Measurements from ENCODE around the gene DHRSX.
"Not testable (repeated sequence)": the region's sequence is repeated elsewhere in the genome, so short reads cannot be mapped to it uniquely, and the experiment has no call there.

Gene DHRSX

DNA sequence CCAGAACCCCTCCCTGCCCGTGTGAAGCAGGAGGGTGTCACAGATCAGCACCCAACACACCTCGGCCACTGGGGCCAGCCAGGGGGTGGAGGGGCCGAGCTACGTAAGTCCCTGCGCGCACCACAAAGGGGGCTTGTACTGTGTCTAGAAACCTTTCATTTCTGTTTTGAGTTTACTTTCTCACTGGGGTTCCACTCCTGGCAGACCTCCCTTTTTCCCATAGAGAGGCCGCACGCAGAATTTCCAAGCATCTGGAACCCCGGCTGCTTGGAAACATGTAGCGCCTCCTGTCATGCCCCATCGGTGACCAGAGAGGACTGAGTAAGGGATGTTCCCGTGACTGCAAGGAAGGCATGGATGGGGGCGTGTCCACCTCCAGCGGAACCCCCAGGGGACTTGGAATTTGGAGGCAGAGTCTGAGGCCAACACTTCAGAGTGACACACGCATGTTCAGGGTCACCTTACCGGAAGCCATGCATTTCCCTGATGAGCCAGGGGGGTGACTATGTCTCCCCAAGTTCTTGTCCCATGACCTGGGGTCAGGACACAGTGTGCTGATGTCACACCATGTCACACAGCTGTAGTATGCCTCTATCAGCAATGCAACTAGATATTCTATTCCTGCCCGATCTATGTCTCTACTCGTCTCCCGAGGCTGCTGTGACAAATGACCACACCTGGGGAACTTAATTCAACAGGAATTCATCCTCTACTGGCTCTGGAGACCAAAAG lies 105.3 kb downstream of the DHRSX start:
- DNase-seq (ENCODE audit: low spot score): no peak

DNA sequence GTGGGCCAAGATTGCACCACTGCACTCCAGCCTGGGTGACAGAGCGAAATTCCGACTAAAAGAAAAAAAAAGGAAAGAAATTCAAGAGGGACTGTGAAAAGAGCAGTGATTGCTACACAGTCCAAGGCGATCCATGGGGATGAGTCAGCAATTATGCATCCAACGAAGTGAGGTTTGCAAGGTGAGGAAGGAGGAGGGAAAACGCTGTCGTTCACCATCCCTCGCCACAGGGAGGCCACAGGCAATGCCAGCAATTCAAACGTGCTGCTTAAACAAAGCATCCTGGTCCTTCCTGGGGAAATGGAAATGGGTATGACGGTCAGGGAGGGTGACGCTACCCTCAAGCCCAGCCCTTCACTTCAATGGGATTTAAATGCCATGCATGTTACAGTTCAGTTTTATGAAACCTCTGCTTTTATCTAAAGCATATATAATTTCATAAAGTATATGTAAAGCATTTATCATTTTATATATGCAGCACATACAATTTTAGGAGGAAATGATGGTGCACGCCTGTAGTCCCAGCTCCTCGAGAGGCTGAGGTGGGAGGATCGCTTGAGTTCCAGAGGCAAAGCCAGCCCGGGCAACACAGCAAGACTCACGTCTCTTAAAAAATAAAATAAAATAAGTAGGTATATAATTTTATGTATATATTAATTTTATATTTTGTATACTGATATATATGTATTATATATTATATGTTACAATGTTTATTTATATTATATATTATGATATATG lies 108.7 kb downstream of the DHRSX start:
- peak; percentile 63 for DNase-seq (ENCODE audit: low spot score)

DNA sequence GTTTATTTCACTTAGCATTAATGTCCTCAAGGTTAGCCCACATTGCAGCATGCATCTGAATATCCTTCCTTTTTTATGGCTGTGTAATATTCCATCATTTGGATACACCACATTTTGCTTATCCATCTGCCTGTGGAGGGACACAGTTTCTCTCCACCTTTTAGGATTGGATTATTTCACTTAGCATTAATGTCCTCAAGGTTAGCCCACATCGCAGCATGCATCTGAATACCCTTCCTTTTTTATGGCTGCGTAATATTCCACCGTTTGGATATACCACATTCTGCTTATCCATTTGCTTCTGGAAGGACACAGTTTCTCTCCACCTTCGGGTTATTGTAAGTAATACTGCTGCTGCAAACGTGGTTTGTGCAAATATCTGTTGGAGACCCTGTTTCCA lies 110.0 kb downstream of the DHRSX start:
- no peak for DNase-seq (ENCODE audit: low spot score)

DNA sequence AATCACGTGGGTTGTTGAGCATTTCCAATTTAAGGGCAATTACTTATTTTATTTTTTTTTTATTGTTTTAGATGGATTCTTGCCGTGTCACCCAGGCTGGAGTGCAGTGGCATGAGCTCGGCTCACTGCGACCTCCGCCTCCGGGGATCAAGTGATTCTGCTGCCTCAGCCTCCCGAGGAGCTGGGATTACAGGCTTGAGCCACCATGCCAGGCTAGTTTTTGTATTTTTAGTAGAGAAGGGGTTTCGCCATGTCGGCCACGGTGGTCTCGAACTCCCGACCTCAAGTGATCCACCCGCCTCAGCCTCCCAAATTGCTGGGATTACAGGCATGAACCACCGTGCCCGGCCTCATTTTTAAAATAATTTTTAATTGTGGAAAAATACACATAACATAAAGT lies 111.0 kb downstream of the DHRSX start:
- not testable (repeated sequence) for DNase-seq (ENCODE audit: low spot score)

DNA sequence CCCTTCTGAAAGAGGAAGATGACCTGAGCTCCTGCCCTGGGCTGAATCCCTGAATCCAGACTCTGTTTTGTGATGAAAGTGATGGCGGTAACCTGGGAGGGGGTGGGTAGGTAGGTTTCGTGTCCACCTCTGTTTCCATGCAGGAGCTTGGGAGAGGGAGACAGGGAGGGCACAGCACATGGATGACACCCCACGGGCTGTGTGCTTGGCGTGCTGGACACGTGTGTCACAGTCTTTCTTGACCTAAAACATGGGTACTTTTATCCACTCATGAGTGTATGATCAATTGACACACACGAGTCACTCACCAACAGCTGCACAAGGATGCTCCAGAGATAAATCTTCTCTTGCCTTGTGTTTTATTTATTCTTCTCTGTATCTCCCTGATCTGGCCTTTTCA lies 111.5 kb downstream of the DHRSX start:
- DNase-seq (ENCODE audit: low spot score): no peak

DNA sequence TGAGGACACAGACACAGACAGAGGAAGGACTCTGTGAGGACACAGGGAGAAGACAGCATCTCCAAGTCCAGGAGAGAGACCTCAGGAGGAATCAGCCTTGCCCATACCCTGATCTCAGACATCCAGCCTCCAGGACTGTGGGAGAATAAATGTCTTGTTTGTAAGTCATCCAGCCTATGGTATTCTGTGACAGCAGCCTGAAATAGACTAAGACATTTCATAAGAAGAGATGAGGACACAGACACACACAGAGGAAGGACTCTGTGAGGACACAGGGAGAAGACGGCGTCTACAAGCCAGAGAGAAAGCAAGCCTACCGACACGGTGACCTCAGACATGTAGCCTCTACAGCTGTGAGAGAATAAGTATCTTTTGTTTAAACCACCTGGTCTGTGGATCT lies 112.1 kb downstream of the DHRSX start:
- no peak for DNase-seq (ENCODE audit: low spot score)

DNA sequence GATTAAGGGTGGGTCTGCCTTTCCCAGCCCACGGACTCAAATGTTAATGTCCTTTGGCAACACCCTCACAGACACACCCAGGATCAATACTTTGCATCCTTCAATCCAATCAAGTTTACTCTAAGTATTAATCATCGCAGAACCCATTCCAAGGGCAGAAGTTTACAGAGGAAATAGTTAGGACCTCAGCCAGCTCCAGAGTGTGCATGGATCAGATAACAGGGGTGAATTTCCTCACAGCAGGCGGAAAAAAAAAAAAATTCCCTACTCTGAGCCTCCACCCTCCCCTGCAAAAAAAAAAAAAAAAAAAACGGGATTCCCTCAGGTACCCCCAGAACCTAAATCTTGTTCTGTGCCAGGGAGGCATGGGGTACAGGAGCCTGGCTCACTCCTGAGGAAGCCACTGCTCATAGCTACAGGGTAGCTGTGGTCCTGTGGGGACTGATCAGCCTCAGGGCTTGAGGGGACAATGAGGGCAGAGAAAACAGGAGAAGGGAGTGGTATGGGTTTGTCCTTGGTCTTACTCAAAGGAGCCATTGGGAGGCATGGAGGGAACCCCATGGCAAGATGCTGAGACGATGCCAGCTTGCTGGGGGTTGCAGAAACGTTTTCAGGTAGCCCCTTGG lies 113.0 kb downstream of the DHRSX start:
- no peak for DNase-seq (ENCODE audit: low spot score)

DNA sequence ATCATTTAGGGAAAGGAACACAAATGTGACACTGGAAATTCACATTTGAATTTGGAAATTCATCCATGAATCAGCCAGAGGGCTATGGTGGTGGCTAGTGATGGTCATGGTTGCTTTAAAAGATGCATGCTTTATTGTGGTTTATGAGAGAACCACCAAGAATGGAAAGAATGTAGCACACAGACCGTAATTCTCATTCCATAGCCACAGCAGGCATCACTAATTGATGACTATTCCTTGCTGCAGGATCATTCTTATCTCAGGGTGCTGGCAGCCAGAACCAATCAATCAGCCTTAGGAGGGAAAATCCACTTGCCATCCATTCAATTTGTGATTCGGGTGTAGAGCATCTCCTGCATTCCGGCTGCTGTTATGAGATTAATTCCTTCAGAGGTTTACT lies 115.6 kb downstream of the DHRSX start:
- DNase-seq (ENCODE audit: low spot score): peak; percentile 49

DNA sequence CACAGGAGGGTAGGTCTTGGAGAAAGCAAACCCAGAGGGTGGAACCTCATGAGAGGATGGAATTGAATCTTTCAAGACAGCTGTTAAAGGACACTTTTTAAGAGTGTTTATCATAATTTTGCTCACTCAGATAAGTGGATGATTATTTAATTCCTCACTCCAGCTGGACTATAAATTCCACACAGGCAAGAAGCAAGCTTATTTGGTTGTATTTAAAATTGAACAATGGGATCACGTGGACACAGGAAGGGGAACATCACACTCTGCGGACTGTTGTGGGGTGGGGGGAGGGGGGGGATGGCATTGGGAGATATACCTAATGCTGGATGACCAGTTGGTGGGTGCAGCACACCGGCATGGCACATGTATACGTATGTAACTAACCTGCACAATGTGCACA lies 116.3 kb downstream of the DHRSX start:
- DNase-seq (ENCODE audit: low spot score): no peak

DNA sequence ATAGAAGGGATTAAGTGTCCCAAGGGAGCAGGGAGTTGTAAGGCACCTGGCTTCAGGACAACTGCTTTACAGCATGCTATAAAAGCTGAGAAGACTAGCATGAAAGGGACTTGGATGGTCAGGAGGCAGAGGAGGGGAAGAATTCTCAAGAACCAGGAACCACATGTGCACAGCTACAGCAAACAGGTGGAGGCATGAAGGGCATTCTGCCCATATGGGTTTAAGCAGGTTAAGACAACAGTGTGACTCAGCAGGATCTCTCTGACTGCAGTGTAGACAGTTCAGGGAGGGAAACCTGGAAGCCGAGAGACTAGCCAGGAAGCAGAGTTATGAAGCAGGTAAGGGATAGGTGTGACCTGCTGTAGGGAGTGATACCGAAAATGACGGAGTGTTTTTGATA lies 117.0 kb downstream of the DHRSX start:
- DNase-seq (ENCODE audit: low spot score): no peak

DNA sequence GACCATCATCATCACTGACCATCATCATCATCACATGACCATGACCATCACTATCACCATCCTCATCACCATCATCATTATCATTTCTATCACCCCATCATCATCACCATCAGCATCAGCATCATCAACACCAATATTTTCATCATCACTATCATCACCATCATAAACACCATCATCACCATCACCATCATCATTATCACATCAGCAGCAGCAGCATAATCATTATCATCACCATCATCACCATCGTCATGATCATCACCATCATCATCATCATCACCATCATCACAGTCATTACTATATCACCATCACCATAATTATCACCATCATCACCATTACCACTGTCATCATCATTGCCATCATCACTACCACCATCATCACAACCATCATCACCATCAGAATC lies 117.6 kb downstream of the DHRSX start:
- DNase-seq (ENCODE audit: low spot score): no peak

DNA sequence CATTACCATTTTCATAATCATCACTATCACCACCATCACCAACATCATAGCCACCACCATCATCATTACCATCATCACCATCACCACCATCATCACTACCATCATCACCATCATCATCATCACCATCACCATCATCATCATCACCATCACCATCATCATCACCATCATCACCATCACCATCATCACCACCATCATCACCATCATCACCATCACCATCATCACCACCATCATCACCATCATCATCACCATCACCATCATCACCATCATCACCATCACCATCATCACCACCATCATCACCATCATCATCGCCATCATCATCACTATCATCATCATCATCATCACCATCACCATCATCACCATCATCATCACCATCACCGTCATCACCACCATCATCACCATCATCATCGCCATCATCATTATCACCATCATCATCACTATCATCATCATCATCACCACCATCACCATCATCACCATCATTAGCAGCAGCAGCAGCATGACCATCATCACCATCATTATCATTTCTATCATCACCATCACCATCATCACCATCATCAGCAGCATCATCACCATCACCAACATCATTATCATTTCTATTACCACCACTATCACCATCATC lies 118.2 kb downstream of the DHRSX start:
- not testable (repeated sequence) for DNase-seq (ENCODE audit: low spot score)

DNA sequence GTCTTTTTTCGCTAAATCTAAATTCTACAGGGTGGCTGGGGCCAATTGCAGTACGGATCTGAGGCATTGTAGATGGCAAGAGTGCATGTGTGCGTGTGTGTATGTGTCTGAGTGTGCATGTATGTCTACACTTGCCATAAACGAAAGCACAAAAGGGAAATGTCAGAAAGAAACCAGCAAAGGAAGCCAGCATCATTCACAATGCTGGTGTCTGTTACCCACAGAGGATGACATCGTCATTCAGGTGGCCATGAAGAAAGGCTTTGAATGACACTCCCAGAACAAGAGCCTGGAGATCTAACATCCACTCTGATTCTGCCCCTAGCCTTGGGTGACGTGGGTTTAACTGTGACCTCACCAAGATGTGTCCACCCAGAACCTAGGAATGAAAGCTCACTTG lies 124.6 kb downstream of the DHRSX start:
- no peak for DNase-seq (ENCODE audit: low spot score)

DNA sequence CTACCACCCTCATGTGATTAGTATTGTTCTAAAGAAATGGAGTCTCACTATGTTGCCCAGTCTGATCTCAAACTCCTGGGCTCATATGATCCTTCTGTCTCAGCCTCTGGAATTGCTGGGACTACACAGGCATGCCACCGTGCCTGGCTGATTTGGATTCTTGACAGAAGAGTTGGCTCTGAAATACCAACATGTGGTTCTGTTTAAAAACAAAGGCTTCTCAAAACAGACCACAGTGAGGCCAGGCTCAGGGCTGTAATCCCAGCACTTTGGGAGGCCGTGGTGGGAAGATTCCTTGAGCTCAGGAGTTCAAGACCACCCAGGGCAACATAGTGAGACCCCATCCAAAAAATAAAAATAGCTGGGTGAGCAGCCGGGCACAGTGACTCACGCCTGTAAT lies 126.7 kb downstream of the DHRSX start:
- DNase-seq (ENCODE audit: low spot score): peak; percentile 72

DNA sequence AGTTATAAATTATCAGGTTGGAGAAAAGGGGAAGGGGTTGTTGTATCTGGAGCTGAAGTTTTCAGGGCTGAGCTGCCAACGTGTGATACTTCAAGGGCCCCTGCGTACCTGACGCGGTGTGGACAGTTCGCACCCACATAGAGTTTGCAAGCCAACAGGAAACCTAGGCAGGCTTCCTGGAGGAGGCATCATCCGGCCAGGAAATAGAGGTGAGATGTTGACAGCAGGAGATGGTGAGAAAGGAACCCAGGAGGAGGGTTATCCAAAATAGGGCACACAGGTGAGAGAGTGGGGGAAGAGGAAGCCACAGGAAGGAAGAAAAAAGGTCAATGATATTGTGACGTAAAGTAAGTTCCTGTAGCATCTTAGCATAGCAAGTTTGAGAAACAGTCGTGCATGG lies 127.2 kb downstream of the DHRSX start:
- no peak for DNase-seq (ENCODE audit: low spot score)

DNA sequence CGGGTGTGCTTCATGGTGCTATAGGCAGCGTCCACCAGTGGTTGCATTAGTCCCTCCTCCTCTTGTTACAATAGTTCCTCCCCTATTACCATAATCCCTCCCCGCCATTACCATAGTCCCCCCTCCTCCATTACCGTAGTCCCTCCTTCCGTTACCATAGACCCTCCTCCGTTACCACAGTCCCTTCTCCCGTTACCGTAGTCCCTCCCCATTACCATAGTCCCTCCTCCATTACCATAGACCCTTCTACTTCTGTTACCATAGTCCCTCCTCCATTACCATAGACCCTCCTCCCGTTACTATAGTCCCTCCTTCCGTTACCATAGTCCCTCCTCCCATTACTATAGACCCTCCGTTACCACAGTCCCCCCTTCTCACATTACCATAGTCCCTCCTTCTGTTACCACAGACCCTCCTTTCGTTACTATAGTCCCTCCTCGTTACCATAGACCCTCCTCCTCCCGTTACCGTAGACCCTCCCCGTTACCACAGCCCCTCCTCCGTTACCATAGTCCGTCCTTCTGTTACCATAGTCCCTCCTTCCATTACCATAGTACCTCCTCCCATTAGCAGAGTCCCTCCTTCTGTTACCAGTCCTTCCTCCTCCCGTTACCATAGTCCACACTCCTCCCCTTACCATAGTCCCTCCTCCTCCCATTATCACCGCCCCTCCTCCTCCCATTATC lies 129.6 kb downstream of the DHRSX start:
- no peak for DNase-seq (ENCODE audit: low spot score)

DNA sequence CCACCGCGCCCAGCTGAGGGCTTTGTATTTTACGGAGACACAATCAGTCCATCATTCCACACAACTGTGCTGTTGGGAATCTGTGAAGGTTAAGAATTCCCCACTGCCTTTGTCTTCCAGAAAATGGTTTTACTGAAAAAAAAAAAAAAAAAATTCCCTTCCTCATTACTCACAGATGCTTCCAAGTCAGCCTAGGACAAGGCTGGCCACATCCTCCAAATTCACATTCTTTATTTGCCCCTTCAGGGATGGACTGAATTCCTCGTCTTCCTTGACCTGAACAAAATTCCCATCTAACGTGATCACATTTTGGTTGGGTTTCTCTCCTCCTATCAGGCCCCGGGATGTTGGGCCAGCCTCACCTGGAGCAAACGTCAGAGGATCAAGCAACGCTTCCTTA lies 130.3 kb downstream of the DHRSX start:
- DNase-seq (ENCODE audit: low spot score): peak; percentile 53

DNA sequence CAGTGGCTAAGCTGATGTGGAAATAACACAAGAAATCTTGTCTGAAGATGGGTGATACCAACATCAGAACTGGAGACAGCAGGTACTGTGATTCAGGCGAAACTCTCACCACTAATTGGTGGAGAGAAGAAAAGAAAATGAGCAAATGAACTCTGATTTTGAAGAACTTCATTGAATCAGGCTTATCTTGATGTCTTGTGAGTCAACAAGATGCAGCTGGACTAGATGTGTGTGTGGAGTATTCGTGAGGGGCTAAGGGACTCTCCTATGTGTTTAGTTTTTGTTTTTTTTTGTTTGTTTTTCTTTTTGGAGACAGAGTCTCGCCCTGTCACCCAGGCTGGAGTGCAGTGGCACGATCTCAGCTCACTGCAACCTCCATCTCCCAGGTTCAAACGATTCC lies 131.6 kb downstream of the DHRSX start:
- no peak for DNase-seq (ENCODE audit: low spot score)

DNA sequence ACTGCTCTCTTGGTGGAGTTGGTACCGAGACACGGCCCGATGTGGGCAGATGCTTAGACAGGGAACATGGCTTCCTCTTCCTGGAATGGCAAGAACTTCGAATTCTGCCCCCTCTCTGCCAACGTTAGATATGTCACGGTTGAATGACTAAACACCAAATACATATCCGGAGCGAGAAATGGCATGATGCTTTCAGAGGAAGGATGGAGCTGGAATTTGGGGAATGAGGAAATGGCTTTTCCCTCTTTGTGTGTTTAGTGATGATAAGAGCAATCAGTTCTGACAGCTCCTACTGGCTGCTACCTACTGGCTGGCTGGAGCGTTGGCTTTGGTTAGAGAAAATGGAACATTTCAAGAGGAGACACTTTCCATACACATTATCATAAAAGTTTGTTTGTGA lies 140.0 kb downstream of the DHRSX start:
- no peak for DNase-seq (ENCODE audit: low spot score)

DNA sequence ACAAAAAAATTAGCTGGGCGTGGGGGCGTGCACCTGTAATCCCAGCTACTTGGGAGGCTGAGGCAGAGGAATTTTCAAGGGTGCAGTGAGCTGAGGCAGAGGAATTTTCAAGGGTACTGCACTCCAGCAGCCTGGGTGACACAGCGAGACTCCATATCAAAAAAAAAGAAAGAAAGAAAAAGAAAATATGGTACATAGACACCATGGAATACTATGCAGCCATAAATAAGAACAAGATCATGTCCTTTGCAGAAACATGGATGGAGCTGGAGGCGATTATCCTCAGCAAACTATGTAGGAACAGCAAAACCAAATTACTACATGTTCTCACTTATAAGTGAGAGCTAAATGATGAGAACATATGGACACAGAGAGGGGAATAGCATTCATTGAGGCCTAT lies 141.3 kb downstream of the DHRSX start:
- DNase-seq (ENCODE audit: low spot score): not testable (repeated sequence)

DNA sequence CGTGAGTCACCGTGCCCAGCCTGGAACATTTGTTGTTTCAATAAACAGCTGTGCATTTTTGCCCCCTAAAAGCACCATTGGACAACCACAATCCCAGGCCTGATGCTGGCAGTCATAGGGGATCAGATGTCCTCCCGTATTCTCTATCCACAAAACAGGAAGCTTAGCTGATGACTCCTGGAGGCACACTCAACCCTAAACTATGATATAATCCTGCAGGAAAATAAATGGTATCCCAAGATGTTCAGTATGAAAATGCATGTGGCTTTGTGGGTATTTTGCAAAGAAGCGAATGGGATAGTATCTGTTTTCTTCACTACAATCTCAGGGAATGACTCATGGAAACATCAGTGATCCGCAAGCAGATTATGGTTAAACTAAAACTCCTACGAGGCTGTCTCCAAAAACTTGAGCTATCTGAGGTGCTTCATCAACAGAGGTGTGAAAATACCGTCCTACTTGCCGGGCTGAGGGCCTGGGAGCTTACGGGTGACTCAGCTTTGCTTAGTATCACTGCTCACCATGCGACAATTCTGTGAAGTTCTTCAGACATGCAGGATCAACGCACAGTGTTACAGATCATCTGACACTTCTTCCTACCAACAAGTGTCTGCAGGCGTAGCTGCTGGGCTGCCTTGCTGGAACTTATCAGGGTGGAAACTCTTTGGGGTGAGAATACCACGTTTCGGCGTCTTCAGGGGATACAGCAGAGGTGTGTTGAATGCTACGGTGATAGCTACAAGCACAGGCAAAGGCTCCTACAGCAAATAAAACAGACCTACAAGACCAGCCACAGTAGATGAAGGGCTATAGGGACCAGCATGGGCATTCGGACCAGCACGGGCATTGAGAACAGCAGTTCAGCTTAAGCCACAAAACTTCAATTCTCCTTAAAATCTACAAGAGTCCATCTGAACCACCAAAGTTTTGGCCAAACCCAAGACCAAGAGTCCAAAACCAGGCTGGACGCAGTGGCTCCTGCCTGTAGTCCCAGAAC lies 148.5 kb downstream of the DHRSX start:
- peak; percentile 81 for DNase-seq (ENCODE audit: low spot score)

Measured in AG20443 (cell line).